ENCODE measurements around the gene PDE4B.

DNA sequence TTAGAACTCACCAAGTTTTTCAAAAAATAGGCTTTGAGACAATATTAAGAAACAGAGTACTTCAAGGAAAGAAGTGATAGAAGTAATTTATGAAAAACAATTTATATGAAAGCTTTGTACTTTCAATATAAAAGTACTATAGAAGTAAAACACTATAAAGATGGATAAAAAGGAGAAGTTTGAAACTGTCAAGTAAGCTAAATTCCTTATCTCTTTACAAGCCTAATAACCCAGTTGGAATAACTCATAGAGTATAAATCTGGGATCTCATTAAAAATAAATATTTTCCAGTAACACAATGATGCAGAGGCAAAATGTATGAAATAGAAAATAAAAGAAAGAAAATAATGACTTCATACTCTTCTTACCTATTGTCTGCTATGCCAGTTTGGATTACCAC, 232.5 kb downstream of the PDE4B start:
- no peak for TF ChIP-seq POLR2A (IDR thresholded peaks at IDR 0.05)
- TF ChIP-seq CTCF (IDR thresholded peaks at IDR 0.05) = no peak
- no peak for TF ChIP-seq POLR2AphosphoS5 (IDR thresholded peaks at IDR 0.05; ENCODE audit: insufficient read depth in 1 of 2, low read depth in 1 of 2)

Data from vagina (tissue), 2 donors.